Vagina (tissue), 2 donors: Measurements from ENCODE around the gene FSCB.

ENCODE experiments used
- POLR2A ChIP-seq, 2 donors: fragments of 450-650 bp; IDR thresholded peaks; one replicate each; pipeline ENCODE4 v1.6.1; 2017; ENCODE audit warnings: antibody characterized with exemption in 2 of 2, mild to moderate bottlenecking in 2 of 2, moderate library complexity in 2 of 2
- POLR2AphosphoS5 ChIP-seq, 2 donors: sonication (generic); formaldehyde crosslinking; IDR thresholded peaks; one replicate each; pipeline ENCODE4 v1.9.0; 2017; ENCODE audit warnings: antibody characterized with exemption in 2 of 2, mild to moderate bottlenecking in 2 of 2, low read depth in 1 of 2; ENCODE audit not compliant: insufficient read depth in 1 of 2
- TF ChIP-seq, protein P1 (sequence below), 3 experiments: fragments of 450-650 bp in 2 of 3; fragments of 200-600 bp in 1 of 3; sonication (generic) in 1 of 3; IDR thresholded peaks; one replicate each; pipeline ENCODE4 v1.5.1; 2017 to 2019; ENCODE audit warnings: antibody characterized with exemption in 3 of 3, mild to moderate bottlenecking in 2 of 3, moderate library complexity in 2 of 3

DNA sequence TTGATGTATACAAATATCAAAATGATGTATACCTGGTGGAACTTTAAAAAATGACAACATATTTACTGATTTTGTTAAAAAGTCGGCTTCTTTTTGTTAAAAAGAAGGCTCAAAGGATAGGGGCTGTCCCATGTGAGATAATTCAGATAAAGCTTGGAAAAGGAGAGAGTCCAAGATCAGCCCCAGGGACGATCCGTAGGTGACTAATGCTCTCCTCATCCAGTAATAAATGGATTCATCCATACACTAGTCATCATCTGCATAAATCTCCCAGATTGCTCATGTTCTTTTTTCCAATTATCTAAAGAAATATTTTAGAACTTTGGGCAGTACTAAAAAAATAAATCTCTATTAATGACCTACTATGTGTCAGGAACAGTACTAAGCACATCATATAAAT lies 23.4 kb upstream of the FSCB start:
- TF ChIP-seq, protein P1, sequence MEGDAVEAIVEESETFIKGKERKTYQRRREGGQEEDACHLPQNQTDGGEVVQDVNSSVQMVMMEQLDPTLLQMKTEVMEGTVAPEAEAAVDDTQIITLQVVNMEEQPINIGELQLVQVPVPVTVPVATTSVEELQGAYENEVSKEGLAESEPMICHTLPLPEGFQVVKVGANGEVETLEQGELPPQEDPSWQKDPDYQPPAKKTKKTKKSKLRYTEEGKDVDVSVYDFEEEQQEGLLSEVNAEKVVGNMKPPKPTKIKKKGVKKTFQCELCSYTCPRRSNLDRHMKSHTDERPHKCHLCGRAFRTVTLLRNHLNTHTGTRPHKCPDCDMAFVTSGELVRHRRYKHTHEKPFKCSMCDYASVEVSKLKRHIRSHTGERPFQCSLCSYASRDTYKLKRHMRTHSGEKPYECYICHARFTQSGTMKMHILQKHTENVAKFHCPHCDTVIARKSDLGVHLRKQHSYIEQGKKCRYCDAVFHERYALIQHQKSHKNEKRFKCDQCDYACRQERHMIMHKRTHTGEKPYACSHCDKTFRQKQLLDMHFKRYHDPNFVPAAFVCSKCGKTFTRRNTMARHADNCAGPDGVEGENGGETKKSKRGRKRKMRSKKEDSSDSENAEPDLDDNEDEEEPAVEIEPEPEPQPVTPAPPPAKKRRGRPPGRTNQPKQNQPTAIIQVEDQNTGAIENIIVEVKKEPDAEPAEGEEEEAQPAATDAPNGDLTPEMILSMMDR (IDR thresholded peaks at IDR 0.05), result no peak
- TF ChIP-seq POLR2A (IDR thresholded peaks at IDR 0.05), result no peak
- TF ChIP-seq POLR2AphosphoS5 (IDR thresholded peaks at IDR 0.05; ENCODE audit: insufficient read depth in 1 of 2, low read depth in 1 of 2), result no peak
